OCI-LY7 (cell line): Measurements from ENCODE around the gene TNIK. TPM values are rescaled to one million over a fixed set of nuclear protein-coding genes. Genes with fewer than 3 reads are reported as not detected.

Experiments used
- BruUV-seq: library from RNA; stranded (reverse); fragments of 400-500 nt; replicated peaks from 2 replicates; lab custom pipeline; 2021; lab: Mats Ljungman, UMichigan
- CTCF ChIA-PET: fragments of 300-600 bp; sonication (Branson Sonifier 250); formaldehyde crosslinking; loops from one replicate; lab custom pipeline; 2022; ENCODE audit warnings: antibody characterized with exemption; ENCODE audit not compliant: unreplicated experiment; lab: Charles Lee
- POLR2A ChIA-PET: fragments of 300-600 bp; sonication (Branson Sonifier 250); formaldehyde crosslinking; loops from one replicate; lab custom pipeline; 2022; ENCODE audit warnings: antibody characterized with exemption; lab: Charles Lee
- DNase-seq: peaks from one replicate; pipeline ENCODE4 v3.0.0-alpha.2; 2015; ENCODE audit warnings: low spot score
- H2AFZ ChIP-seq: fragments of 200-600 bp; sonication (generic), shearing (Covaris generic); 2 replicates; pipeline ENCODE4 v1.6.1; 2014; ENCODE audit warnings: mild to moderate bottlenecking, antibody characterized with exemption, low read length, moderate library complexity
- H3K27ac ChIP-seq: fragments of 200-600 bp; sonication (generic); 2 replicates; pipeline ENCODE4 v1.5.1; 2014; ENCODE audit warnings: mixed run types, low read depth, mild to moderate bottlenecking, moderate library complexity, low read length, inconsistent platforms; ENCODE audit not compliant: poor library complexity, severe bottlenecking
- H3K36me3 ChIP-seq: fragments of 200-600 bp; sonication (generic); 2 replicates; pipeline ENCODE4 v1.6.1; 2014; ENCODE audit warnings: mild to moderate bottlenecking, antibody characterized with exemption, low read length, moderate library complexity, mixed read lengths; ENCODE audit not compliant: insufficient read depth
- H3K4me1 ChIP-seq: fragments of 200-600 bp; sonication (generic); 2 replicates; pipeline ENCODE4 v1.5.1; 2014; ENCODE audit warnings: mild to moderate bottlenecking, low read length; ENCODE audit not compliant: insufficient read depth, poor library complexity, severe bottlenecking
- H3K4me2 ChIP-seq: fragments of 200-600 bp; sonication (generic); 2 replicates; pipeline ENCODE4 v1.6.1; 2014; ENCODE audit warnings: mild to moderate bottlenecking, low read length
- H3K4me3 ChIP-seq: fragments of 200-600 bp; sonication (generic); 2 replicates; pipeline ENCODE4 v1.5.1; 2014; ENCODE audit warnings: mild to moderate bottlenecking, low read depth, low read length; ENCODE audit not compliant: poor library complexity, severe bottlenecking
- H3K79me2 ChIP-seq: fragments of 200-600 bp; sonication (generic); 2 replicates; pipeline ENCODE4 v1.6.1; 2016; ENCODE audit warnings: low read depth, mild to moderate bottlenecking, low read length, moderate library complexity, mixed read lengths; ENCODE audit not compliant: insufficient read depth
- H3K9me2 ChIP-seq: fragments of 200-600 bp; sonication (generic); 2 replicates; pipeline ENCODE4 v1.6.1; 2016; ENCODE audit warnings: mild to moderate bottlenecking, low read length, mixed read lengths; ENCODE audit not compliant: insufficient read depth
- H3K9me3 ChIP-seq: fragments of 200-600 bp; sonication (generic); 2 replicates; pipeline ENCODE4 v1.6.1; 2014; ENCODE audit warnings: mild to moderate bottlenecking, mixed run types, low read length, mixed read lengths
- H4K20me1 ChIP-seq: fragments of 200-600 bp; sonication (generic); 2 replicates; pipeline ENCODE4 v1.6.1; 2014; ENCODE audit warnings: mild to moderate bottlenecking, antibody characterized with exemption, low read length, moderate library complexity, mixed read lengths; ENCODE audit not compliant: insufficient read depth
- EZH2phosphoT487 ChIP-seq: fragments of 200-600 bp; sonication (generic); IDR thresholded peaks from 2 replicates; pipeline ENCODE4 v1.6.1; 2018; ENCODE audit warnings: low read depth, borderline replicate concordance, mild to moderate bottlenecking, mixed run types, antibody characterized with exemption, low read length, moderate library complexity, mixed read lengths
- intact Hi-C: fragments of 100-400 bp; cut with micrococcal nuclease; formaldehyde crosslinking; loops from one replicate; pipeline ENCODE4 v1.10.0; 2022; ENCODE audit not compliant: unreplicated experiment
- total RNA-seq, 2 experiments: library from RNA; depleted of rRNA in 1 of 2; stranded (reverse); fragments of >200 nt in 1 of 2; shearing (Covaris generic) in 1 of 2; gene quantifications; 2 replicates each; pipeline ENCODE4 v1.2.3, GENCODE V29; 2014 to 2022
- TF ChIP-seq, protein P1 (sequence below): fragments of 200-600 bp; sonication (generic); conservative IDR thresholded peaks from 2 replicates; pipeline ENCODE4 v1.5.1; 2014; ENCODE audit warnings: mild to moderate bottlenecking, antibody characterized with exemption, low read length, moderate library complexity, mixed read lengths

Gene TNIK
- total RNA-seq, 2 experiments from 2014 or later, result not detected

- TF ChIP-seq EZH2phosphoT487, result no peak
- TF ChIP-seq, protein P1, sequence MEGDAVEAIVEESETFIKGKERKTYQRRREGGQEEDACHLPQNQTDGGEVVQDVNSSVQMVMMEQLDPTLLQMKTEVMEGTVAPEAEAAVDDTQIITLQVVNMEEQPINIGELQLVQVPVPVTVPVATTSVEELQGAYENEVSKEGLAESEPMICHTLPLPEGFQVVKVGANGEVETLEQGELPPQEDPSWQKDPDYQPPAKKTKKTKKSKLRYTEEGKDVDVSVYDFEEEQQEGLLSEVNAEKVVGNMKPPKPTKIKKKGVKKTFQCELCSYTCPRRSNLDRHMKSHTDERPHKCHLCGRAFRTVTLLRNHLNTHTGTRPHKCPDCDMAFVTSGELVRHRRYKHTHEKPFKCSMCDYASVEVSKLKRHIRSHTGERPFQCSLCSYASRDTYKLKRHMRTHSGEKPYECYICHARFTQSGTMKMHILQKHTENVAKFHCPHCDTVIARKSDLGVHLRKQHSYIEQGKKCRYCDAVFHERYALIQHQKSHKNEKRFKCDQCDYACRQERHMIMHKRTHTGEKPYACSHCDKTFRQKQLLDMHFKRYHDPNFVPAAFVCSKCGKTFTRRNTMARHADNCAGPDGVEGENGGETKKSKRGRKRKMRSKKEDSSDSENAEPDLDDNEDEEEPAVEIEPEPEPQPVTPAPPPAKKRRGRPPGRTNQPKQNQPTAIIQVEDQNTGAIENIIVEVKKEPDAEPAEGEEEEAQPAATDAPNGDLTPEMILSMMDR, result no peak
- no peaks in the 10 kb centered on the region for H3K79me2 ChIP-seq
- POLR2A ChIA-PET, result no interaction called here
- no peak overlapping the region for H2AFZ ChIP-seq
- no peak overlapping the region for H3K4me3 ChIP-seq
- no TSS peak for BruUV-seq
- no peaks in the 10 kb centered on the region for H4K20me1 ChIP-seq
- H3K9me2 ChIP-seq, result no peaks in the 10 kb centered on the region
- H3K9me3 ChIP-seq, result no peaks in the 10 kb centered on the region
- no peaks in the 10 kb centered on the region for H3K4me1 ChIP-seq
- no peak overlapping the region for H3K27ac ChIP-seq
- no peaks in the 10 kb centered on the region for H3K36me3 ChIP-seq
- intact Hi-C loops, result no loop called here
- no peak overlapping the region for H3K4me2 ChIP-seq
- DNase-seq, result no peak
- CTCF ChIA-PET, result no interaction called here
These were observed 39.5 kb downstream of the TNIK start for GRCh38 chr3:171420667-171421066.

- no TSS peak for BruUV-seq
- TF ChIP-seq EZH2phosphoT487, result no peak
- TF ChIP-seq, protein P1, result no peak
- ChIA-PET POLR2A (no interaction called here), CTCF (no interaction called here)
- H4K20me1 ChIP-seq, result no peaks in the 10 kb centered on the region
- no peaks in the 10 kb centered on the region for H3K9me3 ChIP-seq
- no peak overlapping the region for H3K4me2 ChIP-seq
- H3K4me3 ChIP-seq, result no peak overlapping the region
- no peaks in the 10 kb centered on the region for H3K9me2 ChIP-seq
- DNase-seq, result no peak
- no peak overlapping the region for H3K27ac ChIP-seq
- H2AFZ ChIP-seq, result no peak overlapping the region
- H3K79me2 ChIP-seq, result no peaks in the 10 kb centered on the region
- no peaks in the 10 kb centered on the region for H3K36me3 ChIP-seq
- intact Hi-C loops, result no loop called here
- H3K4me1 ChIP-seq, result no peaks in the 10 kb centered on the region
These were observed 40.7 kb downstream of the TNIK start for GRCh38 chr3:171419457-171419856.

GRCh38 chr3:171417813-171418212 is 42.4 kb downstream of the TNIK start:
- BruUV-seq, result no TSS peak
- Histone ChIP-seq H4K20me1 (no peaks in the 10 kb centered on the region), H3K9me3 (no peaks in the 10 kb centered on the region), H3K4me1 (no peaks in the 10 kb centered on the region), H3K4me2 (no peak overlapping the region), H3K36me3 (no peaks in the 10 kb centered on the region), H3K4me3 (no peak overlapping the region), H3K9me2 (no peaks in the 10 kb centered on the region), H2AFZ (no peak overlapping the region), H3K79me2 (no peaks in the 10 kb centered on the region), H3K27ac (no peak overlapping the region)
- DNase-seq, result no peak
- no peak for TF ChIP-seq EZH2phosphoT487
- TF ChIP-seq, protein P1, result no peak
- ChIA-PET CTCF (no interaction called here), POLR2A (no interaction called here)
- intact Hi-C loops, result no loop called here
